PC-3 (cell line): ENCODE results near the gene SUGCT. TPM values are rescaled to one million over a fixed set of nuclear protein-coding genes. Genes with fewer than 3 reads are reported as not detected.
"Not testable (repeated sequence)": the region's sequence is repeated elsewhere in the genome, so short reads cannot be mapped to it uniquely, and the experiment has no call there.

Source experiments
- ATAC-seq: fragments of 200-7000 bp; cut with Tn5 transposase; 2 replicates; pipeline ENCODE4 v1.9.1; 2020; ENCODE audit warnings: mild to moderate bottlenecking, moderate library complexity
- BruUV-seq: library from RNA; stranded (reverse); fragments of 400-500 nt; replicated peaks from 2 replicates; lab custom pipeline; 2021; lab: Mats Ljungman, UMichigan
- CTCF ChIA-PET: fragments of 300-600 bp; sonication (Branson Sonifier 250); formaldehyde crosslinking; loops from one replicate; lab custom pipeline; 2022; ENCODE audit warnings: antibody characterized with exemption; lab: Charles Lee
- POLR2A ChIA-PET: fragments of 300-600 bp; sonication (Branson Sonifier 250); formaldehyde crosslinking; loops from one replicate; lab custom pipeline; 2022; ENCODE audit warnings: antibody characterized with exemption; ENCODE audit not compliant: unreplicated experiment; lab: Charles Lee
- DNase-seq: peaks from one replicate; pipeline ENCODE4 v3.0.0-alpha.2; 2015
- H2AFZ ChIP-seq: fragments of 300-600 bp; sonication (generic); 2 replicates; pipeline ENCODE4 v1.6.0; 2016; ENCODE audit warnings: antibody characterized with exemption, low read length
- H3F3A ChIP-seq: fragments of 300-600 bp; sonication (generic); one replicate; pipeline ENCODE4 v1.6.0; 2017; ENCODE audit warnings: antibody characterized with exemption, low read length, control low read depth, mild to moderate bottlenecking; ENCODE audit not compliant: unreplicated experiment
- H3K27ac ChIP-seq: fragments of 300-600 bp; sonication (generic); 2 replicates; pipeline ENCODE4 v1.5.1; 2016; ENCODE audit warnings: mild to moderate bottlenecking, low read length
- H3K27me3 ChIP-seq: fragments of 300-600 bp; sonication (generic); 2 replicates; pipeline ENCODE4 v1.6.1; 2016; ENCODE audit warnings: low read length, mixed read lengths
- H3K36me3 ChIP-seq: fragments of 300-600 bp; sonication (generic); 2 replicates; pipeline ENCODE4 v1.6.1; 2016; ENCODE audit warnings: low read depth, mixed run types, low read length, mixed read lengths
- H3K4me1 ChIP-seq: fragments of 300-600 bp; sonication (generic); 2 replicates; pipeline ENCODE4 v1.5.1; 2016; ENCODE audit warnings: low read length; ENCODE audit not compliant: insufficient read depth
- H3K4me2 ChIP-seq: fragments of 300-600 bp; sonication (generic); 2 replicates; pipeline ENCODE4 v1.6.0; 2016; ENCODE audit warnings: low read length
- H3K4me3 ChIP-seq: fragments of 300-600 bp; sonication (generic); 2 replicates; pipeline ENCODE4 v1.5.1; 2016; ENCODE audit warnings: mild to moderate bottlenecking, low read length, mixed read lengths
- H3K79me2 ChIP-seq: fragments of 300-600 bp; sonication (generic); 2 replicates; pipeline ENCODE4 v1.6.1; 2017; ENCODE audit warnings: low read length, mixed read lengths
- H3K9ac ChIP-seq: fragments of 300-600 bp; sonication (generic); 2 replicates; pipeline ENCODE4 v1.6.0; 2016; ENCODE audit warnings: mild to moderate bottlenecking, low read length
- H3K9me2 ChIP-seq: fragments of 300-600 bp; sonication (generic); replicated peaks from 2 replicates; pipeline ENCODE4 v1.6.1; 2016; ENCODE audit warnings: mixed run types, low read length, mixed read lengths
- H3K9me3 ChIP-seq: fragments of 300-600 bp; sonication (generic); 2 replicates; pipeline ENCODE4 v1.6.1; 2016; ENCODE audit warnings: low read length, mixed read lengths
- H4K20me1 ChIP-seq: fragments of 300-600 bp; sonication (generic); 2 replicates; pipeline ENCODE4 v1.6.1; 2016; ENCODE audit warnings: low read length, mixed read lengths
- CTCF ChIP-seq: fragments of 300-600 bp; sonication (generic); conservative IDR thresholded peaks from 2 replicates; pipeline ENCODE4 v1.5.1; 2017; ENCODE audit warnings: antibody characterized with exemption, low read depth, mild to moderate bottlenecking, low read length
- EZH2 ChIP-seq: fragments of 300-600 bp; sonication (generic); IDR thresholded peaks from one replicate; pipeline ENCODE4 v1.6.1; 2017; ENCODE audit warnings: antibody characterized with exemption, mild to moderate bottlenecking, low read length; ENCODE audit not compliant: unreplicated experiment
- EZH2phosphoT487 ChIP-seq: fragments of 300-600 bp; sonication (generic); IDR thresholded peaks from 2 replicates; pipeline ENCODE4 v1.6.1; 2018; ENCODE audit warnings: mild to moderate bottlenecking, antibody characterized with exemption, low read length, borderline replicate concordance
- intact Hi-C: fragments of 100-400 bp; cut with micrococcal nuclease; formaldehyde crosslinking; loops from 2 replicates; pipeline ENCODE4 v1.9.0; 2023
- total RNA-seq: library from RNA; depleted of rRNA; stranded (reverse); fragments of >200 nt; gene quantifications from 2 replicates; pipeline ENCODE4 v1.2.3, GENCODE V29; 2014

SUGCT gene
- total RNA-seq, 1 experiment from 2014 or later, result 2.9 TPM

DNA sequence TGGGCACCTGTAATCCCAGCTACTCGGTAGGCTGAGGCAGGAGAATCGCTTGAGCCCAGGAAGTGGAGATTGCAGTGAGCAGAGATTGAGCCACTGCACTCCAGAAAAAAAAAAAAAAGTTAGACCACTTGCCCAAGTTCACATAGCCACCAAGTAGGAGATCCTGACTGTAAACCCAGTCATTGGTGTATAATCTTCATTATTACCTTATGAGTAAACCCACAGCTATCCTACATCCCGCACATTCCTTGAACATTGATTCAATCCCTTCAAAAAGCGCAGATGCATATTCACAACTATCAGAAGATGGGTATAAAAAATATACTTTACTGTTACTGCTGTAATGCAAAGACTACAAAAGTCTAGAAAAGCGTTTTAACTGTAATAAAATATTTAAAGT lies 512.9 kb downstream of the SUGCT start:
- Histone ChIP-seq H3K36me3 (no peaks in the 10 kb centered on the region), H3K9ac (no peak overlapping the region), H3K27me3 (no peaks in the 10 kb centered on the region), H2AFZ (no peak overlapping the region), H3K27ac (no peak overlapping the region), H3K4me2 (no peak overlapping the region), H3K79me2 (no peaks in the 10 kb centered on the region), H3K9me3 (no peaks in the 10 kb centered on the region), H3K9me2 (no peaks in the 10 kb centered on the region), H3K4me1 (no peaks in the 10 kb centered on the region), H3F3A (no peaks in the 10 kb centered on the region), H4K20me1 (no peaks in the 10 kb centered on the region), H3K4me3 (no peak overlapping the region)
- DNase-seq, result no peak
- CTCF ChIA-PET, result no interaction called here
- POLR2A ChIA-PET, result no interaction called here
- ATAC-seq, result no peak
- no peak for TF ChIP-seq EZH2phosphoT487
- no peak for TF ChIP-seq EZH2
- no peak for TF ChIP-seq CTCF
- BruUV-seq, result no TSS peak
- intact Hi-C loops, result no loop called here

DNA sequence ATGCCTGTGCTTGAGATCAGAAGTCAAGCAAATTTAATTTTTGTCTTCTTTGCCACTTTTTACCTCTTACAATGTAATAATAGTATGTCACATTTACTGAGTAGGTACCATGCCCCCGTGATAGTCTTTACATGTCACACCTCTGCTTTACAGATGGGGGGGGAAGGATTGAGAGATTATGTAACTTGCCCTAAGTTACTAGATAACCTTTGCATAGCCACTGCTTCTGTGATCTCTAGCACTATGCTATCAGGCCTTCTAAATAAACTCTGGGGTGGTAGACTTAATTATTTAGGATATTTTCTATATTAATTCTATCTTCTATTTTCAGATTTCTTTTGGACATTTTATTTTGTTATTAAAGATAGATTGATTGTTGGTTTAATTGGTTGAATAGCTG lies 514.4 kb downstream of the SUGCT start:
- H3K79me2 ChIP-seq, result no peaks in the 10 kb centered on the region

GRCh38 chr7:40650903-40651302 lies 516.1 kb downstream of the SUGCT start:
- ATAC-seq, H3K79me2 ChIP-seq, H3K27me3 ChIP-seq, H3K36me3 ChIP-seq, CTCF ChIA-PET, H2AFZ ChIP-seq, H3K9ac ChIP-seq, BruUV-seq, H3K4me1 ChIP-seq, H3K4me2 ChIP-seq, H3K27ac ChIP-seq, H3K9me2 ChIP-seq, POLR2A ChIA-PET, H3K4me3 ChIP-seq, H4K20me1 ChIP-seq, intact Hi-C loops, H3K9me3 ChIP-seq, DNase-seq, H3F3A ChIP-seq: not testable (repeated sequence)

More for the DNA sequence above, 514.4 kb downstream of the SUGCT start:
- BruUV-seq, result no TSS peak
- ATAC-seq (no peak), DNase-seq (no peak)
- TF ChIP-seq CTCF, result no peak
- no peak for TF ChIP-seq EZH2phosphoT487
- no peak for TF ChIP-seq EZH2
- intact Hi-C loops, result no loop called here
- no peak overlapping the region for H3K27ac ChIP-seq
- no peak overlapping the region for H2AFZ ChIP-seq
- H3F3A ChIP-seq, result no peaks in the 10 kb centered on the region
- H4K20me1 ChIP-seq, result no peaks in the 10 kb centered on the region
- ChIA-PET CTCF (no interaction called here), POLR2A (no interaction called here)
- H3K4me1 ChIP-seq, result no peaks in the 10 kb centered on the region
- H3K36me3 ChIP-seq, result no peaks in the 10 kb centered on the region
- H3K9ac ChIP-seq, result no peak overlapping the region
- H3K27me3 ChIP-seq, result no peaks in the 10 kb centered on the region
- H3K4me3 ChIP-seq, result no peak overlapping the region
- no peaks in the 10 kb centered on the region for H3K9me3 ChIP-seq
- H3K4me2 ChIP-seq, result no peak overlapping the region
- no peaks in the 10 kb centered on the region for H3K9me2 ChIP-seq
